C4-2B (cell line): ENCODE results near the gene ING5.
"Not testable (repeated sequence)": the region's sequence is repeated elsewhere in the genome, so short reads cannot be mapped to it uniquely, and the experiment has no call there.

Experiments
- ZFX ChIP-seq: fragments of 450-650 bp; IDR thresholded peaks from 2 replicates; pipeline ENCODE4 v1.6.1; 2017
- TF ChIP-seq, protein P1 (sequence below): fragments of 450-650 bp; conservative IDR thresholded peaks from 2 replicates; pipeline ENCODE4 v1.5.1; 2017; ENCODE audit warnings: mild to moderate bottlenecking

DNA sequence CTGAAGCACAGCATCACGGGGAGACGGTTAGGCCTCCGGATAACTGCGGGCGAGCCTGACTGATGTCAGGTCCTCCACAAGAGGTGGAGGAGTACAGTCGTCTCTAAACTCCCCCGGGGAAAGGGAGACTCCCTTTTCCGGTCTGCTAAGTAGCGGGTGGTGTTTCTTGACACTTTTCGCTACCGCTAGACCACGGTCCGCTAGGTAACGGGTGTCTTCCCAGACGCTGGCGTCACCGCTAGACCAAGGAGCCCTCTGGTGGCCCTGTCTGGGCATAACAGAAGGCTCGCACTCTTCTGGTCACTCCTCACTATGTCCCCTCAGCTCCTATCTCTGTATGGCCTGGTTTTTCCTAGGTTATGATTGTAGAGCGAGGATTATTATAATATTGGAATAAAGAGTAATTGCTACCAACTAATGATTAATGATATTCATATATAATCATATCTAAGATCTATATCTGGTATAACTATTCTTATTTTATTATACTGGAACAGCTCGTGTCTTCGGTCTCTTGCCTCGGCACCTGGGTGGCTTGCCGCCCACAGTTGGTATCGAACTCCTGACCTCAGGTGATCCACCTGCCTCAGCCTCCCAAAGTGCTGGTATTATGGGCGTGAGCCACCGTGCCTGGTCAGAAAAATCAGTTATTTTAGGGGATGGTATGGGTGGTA lies 30.8 kb downstream of the ING5 start:
- TF ChIP-seq, protein P1, sequence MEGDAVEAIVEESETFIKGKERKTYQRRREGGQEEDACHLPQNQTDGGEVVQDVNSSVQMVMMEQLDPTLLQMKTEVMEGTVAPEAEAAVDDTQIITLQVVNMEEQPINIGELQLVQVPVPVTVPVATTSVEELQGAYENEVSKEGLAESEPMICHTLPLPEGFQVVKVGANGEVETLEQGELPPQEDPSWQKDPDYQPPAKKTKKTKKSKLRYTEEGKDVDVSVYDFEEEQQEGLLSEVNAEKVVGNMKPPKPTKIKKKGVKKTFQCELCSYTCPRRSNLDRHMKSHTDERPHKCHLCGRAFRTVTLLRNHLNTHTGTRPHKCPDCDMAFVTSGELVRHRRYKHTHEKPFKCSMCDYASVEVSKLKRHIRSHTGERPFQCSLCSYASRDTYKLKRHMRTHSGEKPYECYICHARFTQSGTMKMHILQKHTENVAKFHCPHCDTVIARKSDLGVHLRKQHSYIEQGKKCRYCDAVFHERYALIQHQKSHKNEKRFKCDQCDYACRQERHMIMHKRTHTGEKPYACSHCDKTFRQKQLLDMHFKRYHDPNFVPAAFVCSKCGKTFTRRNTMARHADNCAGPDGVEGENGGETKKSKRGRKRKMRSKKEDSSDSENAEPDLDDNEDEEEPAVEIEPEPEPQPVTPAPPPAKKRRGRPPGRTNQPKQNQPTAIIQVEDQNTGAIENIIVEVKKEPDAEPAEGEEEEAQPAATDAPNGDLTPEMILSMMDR, result peak; percentile 82
- TF ChIP-seq ZFX, result not testable (repeated sequence)
